Measurements from ENCODE around the gene NABP2. TPM values are rescaled to one million over a fixed set of nuclear protein-coding genes. Genes with fewer than 3 reads are reported as not detected.
A peak's percentile ranks its signal among the peaks of the same experiment; 100 is the strongest.
"Not testable (repeated sequence)": the region's sequence is repeated elsewhere in the genome, so short reads cannot be mapped to it uniquely, and the experiment has no call there.

The NABP2 gene
- total RNA-seq, 2 experiments from 2014 or later = 81.2 to 84.5 TPM

GRCh38 chr12:56252649-56253048 lies 28.5 kb downstream of the NABP2 start:
- Mint-ChIP-seq H3K9me3 (no peaks in the 10 kb centered on the region), H3K36me3 (peaks cover 17% of the 10 kb centered on the region), H3K27me3 (no peaks in the 10 kb centered on the region), H3K27ac (no peak overlapping the region), H3K4me1 (peaks cover 11% of the 10 kb centered on the region), H3K4me3 (no peak overlapping the region)
- DNase-seq = no peak

DNA sequence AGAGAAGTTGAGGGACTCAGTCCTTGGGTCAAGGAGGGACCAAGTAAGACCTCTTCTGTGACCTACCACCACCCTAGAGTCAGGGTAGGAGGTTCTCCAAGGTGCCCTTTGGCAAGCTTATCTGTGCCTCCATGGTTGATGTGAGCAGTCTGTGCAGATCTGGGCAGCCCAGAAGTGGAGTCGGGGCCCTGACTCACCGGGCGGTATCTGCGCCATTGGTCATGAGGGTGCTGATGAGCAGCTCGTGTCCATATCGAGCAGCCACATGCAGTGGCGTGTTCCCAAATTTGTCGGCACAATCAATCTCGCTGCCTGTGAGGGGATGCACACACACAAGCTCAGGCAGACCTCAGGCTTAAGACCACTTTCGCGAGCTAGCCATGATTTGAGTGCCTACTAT lies 28.9 kb downstream of the NABP2 start:
- no peak overlapping the region for H3K27ac Mint-ChIP-seq
- H3K36me3 Mint-ChIP-seq = peaks cover 17% of the 10 kb centered on the region
- H3K27me3 Mint-ChIP-seq = no peaks in the 10 kb centered on the region
- peaks cover 11% of the 10 kb centered on the region for H3K4me1 Mint-ChIP-seq
- H3K4me3 Mint-ChIP-seq = no peak overlapping the region
- no peak for DNase-seq
- no peaks in the 10 kb centered on the region for H3K9me3 Mint-ChIP-seq

DNA sequence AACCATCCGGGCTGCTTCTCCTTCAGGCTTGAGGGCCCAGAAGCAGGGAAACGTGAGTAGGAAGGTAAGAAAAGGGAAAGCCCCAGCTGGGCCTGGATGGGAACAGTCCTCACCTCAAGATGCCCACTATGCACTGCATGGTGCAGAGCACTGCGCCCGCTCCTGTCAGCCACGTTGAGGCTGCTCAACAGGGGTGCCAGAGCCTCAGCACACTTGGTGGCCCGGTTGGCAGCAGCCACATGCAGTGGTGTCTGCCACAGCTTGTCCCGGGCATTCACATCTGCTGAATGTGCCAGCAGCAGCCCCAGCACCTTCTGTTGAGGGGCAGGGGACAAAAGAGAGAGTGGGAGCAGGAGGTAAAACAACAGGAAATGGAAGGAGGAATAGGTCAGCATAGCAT lies 31.5 kb downstream of the NABP2 start:
- H3K27ac Mint-ChIP-seq = no peak overlapping the region
- peaks cover 17% of the 10 kb centered on the region for H3K4me1 Mint-ChIP-seq
- H3K9me3 Mint-ChIP-seq = no peaks in the 10 kb centered on the region
- no peak overlapping the region for H3K4me3 Mint-ChIP-seq
- H3K27me3 Mint-ChIP-seq = no peaks in the 10 kb centered on the region
- peaks cover 14% of the 10 kb centered on the region for H3K36me3 Mint-ChIP-seq
- no peak for DNase-seq

DNA sequence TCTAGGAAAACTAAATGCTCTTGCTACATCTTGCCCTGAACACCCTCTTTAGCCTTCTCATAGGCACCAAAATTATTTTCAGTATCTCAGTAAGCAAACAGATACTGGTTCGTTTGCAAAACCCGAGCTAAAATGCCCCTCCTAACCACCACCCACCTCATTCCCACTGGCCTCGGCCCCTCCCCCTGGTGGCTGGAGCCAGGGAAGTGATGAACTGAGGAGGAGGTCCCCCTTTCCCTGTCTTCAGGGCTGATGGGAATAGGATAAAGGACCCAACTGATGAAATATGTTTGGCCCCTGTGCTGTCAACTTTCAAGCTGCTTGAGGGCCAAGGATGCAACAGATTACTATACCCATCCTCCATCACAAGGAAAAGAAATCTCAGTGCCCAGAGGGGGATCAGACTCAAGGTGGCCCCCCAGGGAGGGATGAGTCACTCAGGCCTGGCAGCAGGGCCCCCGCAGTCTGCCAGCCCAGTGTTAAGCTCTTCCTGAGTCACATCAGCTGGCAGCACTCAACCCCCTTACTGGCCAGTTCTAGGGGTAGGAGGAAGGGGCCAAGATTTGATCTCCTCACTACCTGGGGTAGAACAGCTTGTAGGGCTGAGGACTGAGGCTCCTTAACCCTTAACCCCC lies 32.3 kb downstream of the NABP2 start:
- no peak for DNase-seq
- H3K4me1 Mint-ChIP-seq = peaks cover 17% of the 10 kb centered on the region
- peaks cover 14% of the 10 kb centered on the region for H3K36me3 Mint-ChIP-seq
- peak overlapping the region; percentile 26 for H3K27ac Mint-ChIP-seq
- no peaks in the 10 kb centered on the region for H3K9me3 Mint-ChIP-seq
- H3K27me3 Mint-ChIP-seq = no peaks in the 10 kb centered on the region
- H3K4me3 Mint-ChIP-seq = peak overlapping the region; percentile 88

DNA sequence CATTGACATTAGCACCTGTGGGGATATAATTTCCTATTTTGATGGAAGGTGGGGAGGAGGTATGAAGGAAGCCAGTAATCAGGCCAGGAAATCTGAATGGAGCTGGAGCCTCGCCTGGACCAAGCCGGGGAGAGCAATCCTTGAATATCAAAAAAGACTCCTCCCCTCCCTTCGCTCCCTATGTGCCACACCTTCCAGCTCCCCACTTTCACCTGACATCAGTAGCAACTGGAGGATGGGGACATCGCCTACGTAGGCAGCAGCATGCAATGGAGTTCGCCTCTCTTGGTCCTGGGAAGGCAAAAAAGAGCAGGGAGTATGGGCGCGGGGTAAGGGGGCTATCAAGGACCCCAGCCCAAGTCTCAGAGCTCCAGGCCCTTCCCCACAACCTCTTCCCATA lies 32.9 kb downstream of the NABP2 start:
- peaks cover 17% of the 10 kb centered on the region for H3K4me1 Mint-ChIP-seq
- DNase-seq = no peak
- H3K9me3 Mint-ChIP-seq = no peaks in the 10 kb centered on the region
- H3K27me3 Mint-ChIP-seq = no peaks in the 10 kb centered on the region
- peaks cover 9% of the 10 kb centered on the region for H3K36me3 Mint-ChIP-seq
- H3K4me3 Mint-ChIP-seq = peak overlapping the region; percentile 88
- no peak overlapping the region for H3K27ac Mint-ChIP-seq

GRCh38 chr12:56257491-56258067 lies 33.4 kb downstream of the NABP2 start:
- peak overlapping the region; percentile 88 for H3K4me3 Mint-ChIP-seq
- H3K27ac Mint-ChIP-seq = peak overlapping the region; percentile 74
- peaks cover 17% of the 10 kb centered on the region for H3K4me1 Mint-ChIP-seq
- DNase-seq = peak; percentile 13
- H3K36me3 Mint-ChIP-seq = peaks cover 9% of the 10 kb centered on the region
- H3K27me3 Mint-ChIP-seq = no peaks in the 10 kb centered on the region
- no peaks in the 10 kb centered on the region for H3K9me3 Mint-ChIP-seq

GRCh38 chr12:56258068-56258819 lies 34.1 kb downstream of the NABP2 start, which contains the start of gene ANKRD52:
Gene ANKRD52, minus strand, starts transcription at chr12:56258384. Its CDS starts 115 bp downstream, at chr12:56258269.
- no peaks in the 10 kb centered on the region for H3K27me3 Mint-ChIP-seq
- H3K4me3 Mint-ChIP-seq = peak within 1 kb of the TSS; percentile 93
- DNase-seq = peak; percentile 91
- H3K27ac Mint-ChIP-seq = peak within 1 kb of the TSS; percentile 88
- peaks cover 9% of the 10 kb centered on the region for H3K36me3 Mint-ChIP-seq
- no peaks in the 10 kb centered on the region for H3K9me3 Mint-ChIP-seq
- peaks cover 17% of the 10 kb centered on the region for H3K4me1 Mint-ChIP-seq

GRCh38 chr12:56258820-56259183 lies 34.7 kb downstream of the NABP2 start:
- Mint-ChIP-seq H3K27me3 (no peaks in the 10 kb centered on the region), H3K27ac (peak overlapping the region; percentile 88), H3K36me3 (peaks cover 5% of the 10 kb centered on the region), H3K9me3 (no peaks in the 10 kb centered on the region), H3K4me3 (peak overlapping the region; percentile 93), H3K4me1 (peaks cover 17% of the 10 kb centered on the region)
- DNase-seq = no peak

GRCh38 chr12:56260380-56260779 lies 36.2 kb downstream of the NABP2 start:
- DNase-seq = no peak
- Mint-ChIP-seq H3K4me3 (no peak overlapping the region), H3K9me3 (no peaks in the 10 kb centered on the region), H3K27me3 (no peaks in the 10 kb centered on the region), H3K36me3 (peaks cover 3% of the 10 kb centered on the region), H3K27ac (no peak overlapping the region), H3K4me1 (peaks cover 17% of the 10 kb centered on the region)

GRCh38 chr12:56260921-56261320 lies 36.8 kb downstream of the NABP2 start:
- no peak overlapping the region for H3K27ac Mint-ChIP-seq
- DNase-seq = no peak
- no peaks in the 10 kb centered on the region for H3K9me3 Mint-ChIP-seq
- H3K36me3 Mint-ChIP-seq = peaks cover 3% of the 10 kb centered on the region
- H3K4me1 Mint-ChIP-seq = peaks cover 20% of the 10 kb centered on the region
- no peak overlapping the region for H3K4me3 Mint-ChIP-seq
- H3K27me3 Mint-ChIP-seq = no peaks in the 10 kb centered on the region

- H3K27me3 Mint-ChIP-seq = no peaks in the 10 kb centered on the region
- H3K4me3 Mint-ChIP-seq = no peak overlapping the region
- peaks cover 21% of the 10 kb centered on the region for H3K4me1 Mint-ChIP-seq
- DNase-seq = no peak
- no peak overlapping the region for H3K27ac Mint-ChIP-seq
- H3K9me3 Mint-ChIP-seq = no peaks in the 10 kb centered on the region
- no peaks in the 10 kb centered on the region for H3K36me3 Mint-ChIP-seq
These were observed 37.5 kb downstream of the NABP2 start for GRCh38 chr12:56261503-56262232.

DNA sequence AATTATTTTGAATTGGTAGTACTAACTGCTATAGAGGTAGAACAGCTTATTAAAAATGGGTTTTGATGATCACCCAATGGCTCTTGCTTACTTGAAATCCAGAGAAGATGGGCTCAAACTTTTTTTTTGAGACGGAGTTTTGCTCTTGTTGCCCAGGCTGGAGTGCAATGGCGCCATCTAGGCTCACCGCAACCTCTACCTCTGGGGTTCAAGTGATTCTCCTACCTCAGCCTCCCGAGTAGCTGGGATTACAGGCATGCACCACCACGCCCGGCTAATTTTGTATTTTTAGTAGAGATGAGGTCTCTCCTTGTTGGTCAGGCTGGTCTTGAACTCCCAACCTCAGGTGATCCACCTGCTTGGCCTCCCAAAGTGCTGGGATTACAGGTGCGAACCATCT lies 38.8 kb downstream of the NABP2 start:
- H3K4me3 Mint-ChIP-seq, H3K36me3 Mint-ChIP-seq, DNase-seq, H3K9me3 Mint-ChIP-seq, H3K27ac Mint-ChIP-seq, H3K27me3 Mint-ChIP-seq: not testable (repeated sequence)
- H3K4me1 Mint-ChIP-seq = peaks cover 20% of the 10 kb centered on the region

- peaks cover 19% of the 10 kb centered on the region for H3K4me1 Mint-ChIP-seq
These were observed 42.0 kb downstream of the NABP2 start for GRCh38 chr12:56266068-56266692.

DNA sequence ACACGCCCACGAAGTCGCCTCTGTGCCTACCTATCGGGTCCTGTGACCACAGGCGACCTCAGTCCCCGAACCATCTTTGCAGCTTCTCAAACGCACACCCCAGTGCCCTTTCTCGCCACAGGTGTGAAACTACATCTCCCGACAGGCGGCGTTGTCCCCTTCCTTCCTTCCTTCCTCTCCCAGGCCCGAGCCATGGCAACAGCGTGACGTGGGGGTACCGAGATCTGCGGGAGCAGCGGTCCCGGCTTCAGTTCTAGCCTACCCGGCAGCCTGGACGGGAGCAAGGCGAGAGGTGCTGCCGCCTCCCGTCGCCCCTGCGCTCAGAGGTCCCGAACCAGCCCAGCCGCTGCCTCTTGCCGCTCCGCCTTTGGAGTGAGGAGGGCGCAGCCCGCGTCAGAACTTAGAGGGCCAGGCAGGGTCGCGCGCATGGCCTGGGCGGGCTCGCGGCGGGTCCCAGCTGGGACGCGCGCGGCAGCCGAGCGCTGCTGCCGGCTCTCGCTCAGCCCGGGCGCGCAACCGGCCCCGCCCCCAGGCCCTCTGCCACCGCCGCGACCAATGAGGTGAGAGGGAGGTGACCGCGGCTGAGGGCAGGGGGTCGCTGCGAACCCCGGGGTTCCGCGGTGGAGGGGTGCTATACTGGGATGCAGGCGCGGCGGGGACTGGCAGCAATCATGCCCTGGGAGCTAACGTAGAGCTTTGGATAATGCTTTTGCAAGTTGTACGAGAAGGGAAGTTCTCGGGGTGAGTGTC lies 42.7 kb downstream of the NABP2 start, which contains the start of gene COQ10A:
TSS of gene COQ10A (plus strand) at position 250 of the 750 bp plus-strand sequence. CDS start at position 427, 177 bp downstream.
- Mint-ChIP-seq H3K36me3 (peaks cover 13% of the 10 kb centered on the region), H3K4me1 (peaks cover 19% of the 10 kb centered on the region), H3K4me3 (peak within 1 kb of the TSS; percentile 92), H3K9me3 (no peaks in the 10 kb centered on the region), H3K27me3 (no peaks in the 10 kb centered on the region), H3K27ac (peak within 1 kb of the TSS; percentile 90)
- DNase-seq = peak; percentile 92

More at GRCh38 chr12:56266068-56266692, 42.0 kb downstream of the NABP2 start:
- H3K4me3 Mint-ChIP-seq = peak overlapping the region; percentile 92
- peaks cover 13% of the 10 kb centered on the region for H3K36me3 Mint-ChIP-seq
- peak overlapping the region; percentile 90 for H3K27ac Mint-ChIP-seq
- not testable (repeated sequence) for H3K27me3 Mint-ChIP-seq, DNase-seq, H3K9me3 Mint-ChIP-seq

Measured in activated naive CD8-positive, alpha-beta T cell treated with anti-CD3 and anti-CD28 coated beads for 36 hours (primary cell).